Psoas muscle (tissue), 8 donors: ENCODE data around the gene ZBTB12. TPM values are rescaled to one million over a fixed set of nuclear protein-coding genes. Genes with fewer than 3 reads are reported as not detected.
"Not testable (repeated sequence)": the region's sequence is repeated elsewhere in the genome, so short reads cannot be mapped to it uniquely, and the experiment has no call there.

Experiments used
- ATAC-seq, 4 donors: fragments of 200-7000 bp; cut with Tn5 transposase; one replicate each; pipeline ENCODE4 v1.9.1; 2020; ENCODE audit warnings: moderate library complexity in 3 of 4, mild to moderate bottlenecking in 2 of 4
- DNase-seq, 2 donors: peaks; one replicate each; pipeline ENCODE4 v3.0.0-alpha.2; 2020
- H3K27ac ChIP-seq: fragments of 200-600 bp; one replicate; pipeline ENCODE4 v1.8.0; 2022
- H3K27me3 ChIP-seq, 3 donors: fragments of 200-600 bp in 1 of 3; one replicate each; pipeline versions ENCODE4 v1.6.1 to v1.8.0; 2013 to 2022; ENCODE audit warnings: low read length in 2 of 3, mild to moderate bottlenecking in 2 of 3, moderate library complexity in 1 of 3; ENCODE audit not compliant: insufficient read depth in 3 of 3
- H3K36me3 ChIP-seq, 2 donors: fragments of 200-600 bp in 1 of 2; one replicate each; pipeline versions ENCODE4 v1.6.1 to v1.8.0; 2013 to 2022; ENCODE audit warnings: low read depth in 1 of 2, mild to moderate bottlenecking in 1 of 2, moderate library complexity in 1 of 2; ENCODE audit not compliant: insufficient read depth in 1 of 2
- H3K4me1 ChIP-seq: fragments of 200-600 bp; one replicate; pipeline ENCODE4 v1.8.0; 2022
- H3K4me3 ChIP-seq: fragments of 200-600 bp; one replicate; pipeline ENCODE4 v1.8.0; 2022; ENCODE audit warnings: mild to moderate bottlenecking
- H3K9me3 ChIP-seq: fragments of 200-600 bp; one replicate; pipeline ENCODE4 v1.8.0; 2022
- WGBS, 3 donors: extraction: QIAGEN DNeasy Blood & Tissue Kit; methylation state at CpG; one replicate each; pipeline versions ENCODE4 v1.1.6 to v1.1.7; 2013; 5-methylcytosine and 5-hydroxymethylcytosine counted together
- intact Hi-C, 2 donors: fragments of 100-400 bp; cut with DNase I; formaldehyde crosslinking; loops; one replicate each; pipeline versions ENCODE4 v1.11.0 to v1.14.2; 2022
- polyA plus RNA-seq, 3 donors: library from polyadenylated mRNA; stranded (reverse); fragments of 200-250 nt; gene quantifications; one replicate each; pipeline ENCODE4 v1.2.3, GENCODE V29; 2013
- total RNA-seq, 4 donors: library from RNA; stranded (reverse); fragmentation: NEBNext Ultra II Directional in 2 of 4; extraction: Animal tissue kit (Norgen Biotek cat#: 25700) in 2 of 4; gene quantifications; one replicate each; pipeline versions ENCODE4 v1.2.1 to v1.2.4, GENCODE V29; 2021 to 2023
- TF ChIP-seq, protein P1 (sequence below): fragments of 200-600 bp; IDR thresholded peaks from one replicate; pipeline ENCODE4 v1.8.0; 2022; ENCODE audit warnings: antibody characterized with exemption
- donor health status: healthy with polysubstance abuse.
- donor health status: DM: no; HTN: no; CAD: no; lungs with moderate emphysema.
- donor health status: Bipolar disorder and iron deficiency.
- donor health status: healthy.
- donor health status: DM: yes; HTN: yes; CAD: no.
- donor health status: DM: no; HTN: no; CAD: no.
- donor health status: DM: no; HTN: no; CAD: no.
- donor health status: DM: yes; HTN: yes; CAD: no.

Gene ZBTB12
- total and polyA plus RNA-seq, 7 donors: 1.1 to 4.6 (median 2.2) TPM

DNA sequence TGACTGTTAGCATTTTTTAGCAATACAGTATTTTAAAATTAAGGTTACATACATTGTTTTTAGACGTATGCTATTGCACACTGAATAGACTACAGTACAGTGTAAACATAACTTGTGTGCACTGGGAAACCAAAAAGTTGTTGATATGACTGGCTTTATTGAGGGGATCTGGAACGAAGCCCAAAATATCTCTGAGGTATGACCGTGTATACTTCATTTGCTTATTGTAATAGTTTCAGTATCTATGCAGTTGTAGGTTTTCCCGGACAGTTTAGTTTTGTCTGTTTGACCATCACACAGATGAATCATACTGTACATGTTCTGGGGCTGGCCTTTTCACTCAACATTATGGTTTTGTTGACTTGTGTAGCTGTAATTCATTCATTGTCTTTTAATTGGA, 6.9 kb upstream of the ZBTB12 start:
- TF ChIP-seq, protein P1, sequence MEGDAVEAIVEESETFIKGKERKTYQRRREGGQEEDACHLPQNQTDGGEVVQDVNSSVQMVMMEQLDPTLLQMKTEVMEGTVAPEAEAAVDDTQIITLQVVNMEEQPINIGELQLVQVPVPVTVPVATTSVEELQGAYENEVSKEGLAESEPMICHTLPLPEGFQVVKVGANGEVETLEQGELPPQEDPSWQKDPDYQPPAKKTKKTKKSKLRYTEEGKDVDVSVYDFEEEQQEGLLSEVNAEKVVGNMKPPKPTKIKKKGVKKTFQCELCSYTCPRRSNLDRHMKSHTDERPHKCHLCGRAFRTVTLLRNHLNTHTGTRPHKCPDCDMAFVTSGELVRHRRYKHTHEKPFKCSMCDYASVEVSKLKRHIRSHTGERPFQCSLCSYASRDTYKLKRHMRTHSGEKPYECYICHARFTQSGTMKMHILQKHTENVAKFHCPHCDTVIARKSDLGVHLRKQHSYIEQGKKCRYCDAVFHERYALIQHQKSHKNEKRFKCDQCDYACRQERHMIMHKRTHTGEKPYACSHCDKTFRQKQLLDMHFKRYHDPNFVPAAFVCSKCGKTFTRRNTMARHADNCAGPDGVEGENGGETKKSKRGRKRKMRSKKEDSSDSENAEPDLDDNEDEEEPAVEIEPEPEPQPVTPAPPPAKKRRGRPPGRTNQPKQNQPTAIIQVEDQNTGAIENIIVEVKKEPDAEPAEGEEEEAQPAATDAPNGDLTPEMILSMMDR: no peak
- Histone ChIP-seq H3K4me3 (no peak overlapping the region), H3K27ac (no peak overlapping the region), H3K27me3 (peaks cover 0 to 5% (median 0%) of the 10 kb centered on the region in 3 donors), H3K4me1 (no peaks in the 10 kb centered on the region), H3K36me3 (no peaks in the 10 kb centered on the region), H3K9me3 (no peaks in the 10 kb centered on the region)
- ATAC-seq (no peak), DNase-seq (no peak)
- intact Hi-C loops: no loop called here
- WGBS, 3 donors: 60 to 67% (median 60%) methylated on average over 4 of the region's 4 CpGs

DNA sequence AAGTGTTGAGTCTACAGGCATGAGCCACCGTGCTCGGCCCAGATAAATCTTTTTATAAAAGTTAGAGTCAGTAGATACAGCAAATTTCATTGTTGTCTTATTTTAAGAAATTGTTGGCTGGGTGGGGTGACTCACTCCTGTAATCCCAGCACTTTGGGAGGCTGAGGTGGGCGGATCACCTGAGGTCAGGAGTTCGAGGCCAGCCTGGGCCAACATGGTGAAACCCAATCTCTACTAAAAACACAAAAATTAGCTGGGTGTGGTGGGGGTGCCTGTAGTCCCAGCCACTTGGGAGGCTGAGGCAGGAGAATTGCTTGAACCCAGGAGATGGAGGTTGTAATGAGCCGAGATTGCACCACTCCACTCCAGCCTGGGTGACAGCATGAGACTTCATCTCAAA, 6.4 kb upstream of the ZBTB12 start:
- H3K27ac ChIP-seq, intact Hi-C loops, H3K9me3 ChIP-seq, H3K4me3 ChIP-seq, H3K4me1 ChIP-seq, DNase-seq, H3K36me3 ChIP-seq, ATAC-seq, H3K27me3 ChIP-seq: not testable (repeated sequence)
- 79 to 86% (median 85%) methylated on average over 5 of the region's 5 CpGs for WGBS, 3 donors

DNA sequence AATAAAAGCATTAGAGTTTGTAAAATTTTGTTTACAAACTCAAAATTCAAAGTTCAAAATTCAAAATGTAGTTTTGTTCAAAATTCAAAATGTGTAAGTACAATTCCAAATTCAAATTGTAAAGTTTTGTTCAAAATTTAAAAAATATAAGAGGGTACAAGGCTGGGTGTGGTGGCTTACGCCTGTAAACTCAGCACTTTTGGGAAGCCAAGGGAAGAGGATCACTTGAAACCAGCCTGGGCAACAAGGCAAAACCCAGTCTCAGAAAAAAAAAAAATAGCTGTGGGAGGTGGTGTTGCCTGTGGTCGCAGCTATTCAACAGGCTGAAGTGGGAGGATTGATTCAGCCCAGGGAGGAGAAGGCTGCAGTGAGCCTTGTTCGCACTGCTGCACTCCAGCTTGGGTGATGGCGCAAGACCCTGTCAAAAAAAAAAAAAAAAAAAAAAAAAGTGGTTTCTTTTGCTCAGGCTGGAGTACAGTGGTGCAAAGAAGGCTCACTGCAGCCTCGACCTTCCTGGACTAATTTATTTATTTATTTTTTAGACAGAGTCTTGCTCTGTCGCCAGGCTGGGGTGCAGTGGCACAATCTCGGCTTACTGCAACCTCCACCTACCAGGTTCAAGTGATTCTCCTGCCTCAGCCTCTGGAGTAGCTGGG, 5.4 kb upstream of the ZBTB12 start:
- 63 to 72% (median 66%) methylated on average over 7 of the region's 7 CpGs for WGBS, 3 donors
- no peak for DNase-seq
- H3K27me3 ChIP-seq: peaks cover 0 to 3% (median 0%) of the 10 kb centered on the region in 3 donors
- H3K4me3 ChIP-seq: no peak overlapping the region
- intact Hi-C loops: no loop called here
- no peak for ATAC-seq
- H3K36me3 ChIP-seq: no peaks in the 10 kb centered on the region
- H3K9me3 ChIP-seq: no peaks in the 10 kb centered on the region
- H3K27ac ChIP-seq: no peak overlapping the region
- TF ChIP-seq, protein P1: no peak
- H3K4me1 ChIP-seq: peaks cover 4% of the 10 kb centered on the region

DNA sequence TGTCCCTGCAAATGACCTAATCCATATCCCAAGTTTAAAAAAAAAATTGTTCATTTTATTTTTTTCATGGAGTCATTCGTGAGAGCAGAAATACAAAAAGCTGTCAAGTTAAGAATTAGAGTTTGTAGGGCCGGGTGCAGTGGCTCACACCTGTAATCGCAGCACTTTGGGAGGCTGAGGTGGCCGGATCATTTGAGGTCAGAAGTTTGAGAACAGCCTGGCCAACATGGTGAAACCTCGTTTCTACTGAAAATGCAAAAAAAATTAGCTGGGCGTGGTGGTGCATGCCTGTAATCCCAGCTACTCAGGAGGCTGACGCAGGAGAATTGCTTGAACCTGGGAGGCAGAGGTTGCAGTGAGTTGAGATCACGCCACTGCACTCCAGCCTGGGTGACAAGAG, 4.8 kb upstream of the ZBTB12 start:
- H3K4me3 ChIP-seq, H3K9me3 ChIP-seq, H3K4me1 ChIP-seq, DNase-seq, H3K27me3 ChIP-seq, H3K27ac ChIP-seq, ATAC-seq, intact Hi-C loops, H3K36me3 ChIP-seq: not testable (repeated sequence)
- 73 to 78% (median 77%) methylated on average over 8 of the region's 8 CpGs for WGBS, 3 donors

DNA sequence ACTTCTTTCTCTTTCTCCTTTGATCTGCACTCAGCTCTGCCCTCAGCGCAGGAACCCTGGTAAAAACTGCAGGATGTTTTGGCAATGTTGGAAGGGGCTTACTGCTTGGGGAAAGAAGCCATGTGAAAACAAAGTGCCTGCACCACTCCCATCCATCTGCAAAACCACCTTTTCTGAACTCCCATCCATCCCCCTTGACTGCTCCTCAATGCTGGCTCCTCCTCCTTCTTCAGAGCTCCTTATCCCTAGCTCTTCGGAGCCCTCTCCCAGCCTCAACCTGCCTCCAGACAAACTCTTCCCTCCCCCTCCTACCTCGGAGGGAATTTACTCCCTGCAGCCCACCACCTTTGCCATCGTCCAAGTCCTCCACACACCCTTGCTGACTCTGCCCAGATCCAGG, 4.2 kb upstream of the ZBTB12 start:
- H3K36me3 ChIP-seq: no peaks in the 10 kb centered on the region
- 29 to 34% (median 33%) methylated on average over 4 of the region's 4 CpGs for WGBS, 3 donors
- DNase-seq (no peak), ATAC-seq (no peak)
- no peaks in the 10 kb centered on the region for H3K9me3 ChIP-seq
- H3K4me1 ChIP-seq: peaks cover 7% of the 10 kb centered on the region
- H3K4me3 ChIP-seq: no peak overlapping the region
- no peak overlapping the region for H3K27ac ChIP-seq
- no peaks in the 10 kb centered on the region for H3K27me3 ChIP-seq
- TF ChIP-seq, protein P1: no peak
- intact Hi-C loops: no loop called here

DNA sequence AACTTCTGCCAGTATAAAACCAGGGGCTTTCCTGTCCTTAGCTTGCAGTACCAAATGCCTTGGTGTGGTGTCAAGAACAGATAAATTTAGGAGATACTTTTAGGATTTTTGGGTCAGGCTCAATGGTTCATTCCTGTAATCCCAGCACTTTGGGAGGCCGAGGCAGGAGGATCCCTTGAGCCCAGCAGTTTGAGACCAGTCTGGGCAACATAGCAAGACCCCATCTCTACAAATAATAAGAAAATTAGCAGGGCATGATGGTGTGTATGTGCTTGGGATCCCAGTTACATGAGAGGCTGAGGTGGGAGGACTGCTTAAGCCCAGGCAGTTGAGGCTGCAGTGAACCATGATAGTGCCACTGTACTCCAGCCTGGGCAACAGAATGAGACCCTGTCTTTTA, 3.2 kb upstream of the ZBTB12 start:
- Histone ChIP-seq H3K4me3 (no peak overlapping the region), H3K36me3 (no peaks in the 10 kb centered on the region), H3K9me3 (no peaks in the 10 kb centered on the region), H3K27ac (no peak overlapping the region), H3K27me3 (no peaks in the 10 kb centered on the region), H3K4me1 (peaks cover 11% of the 10 kb centered on the region)
- ATAC-seq: no peak
- intact Hi-C loops: no loop called here
- 80 to 95% (median 95%) methylated on average over 1 of the region's 1 CpG for WGBS, 3 donors
- TF ChIP-seq, protein P1: no peak
- no peak for DNase-seq
